ENCODE measurements around the gene RPAP3.

Gene RPAP3

GRCh38 chr12:47751561-47751960, 45.7 kb upstream of the RPAP3 start:
- no peak for DNase-seq (ENCODE audit: low read depth)
- no peak overlapping the region for H3K4me3 ChIP-seq (replicated peaks; ENCODE audit: low read depth, low read length)
- TF ChIP-seq CTCF (IDR thresholded peaks at IDR 0.05; ENCODE audit: low read length, missing control alignments) = no peak

- TF ChIP-seq CTCF (IDR thresholded peaks at IDR 0.05; ENCODE audit: low read length, missing control alignments) = no peak
- no peak for DNase-seq (ENCODE audit: low read depth)
- H3K4me3 ChIP-seq (replicated peaks; ENCODE audit: low read depth, low read length) = no peak overlapping the region
Measured at GRCh38 chr12:47750916-47751470, 45.2 kb upstream of the RPAP3 start.

GRCh38 chr12:47750229-47750798, 44.5 kb upstream of the RPAP3 start:
- no peak for TF ChIP-seq CTCF (IDR thresholded peaks at IDR 0.05; ENCODE audit: low read length, missing control alignments)
- H3K4me3 ChIP-seq (replicated peaks; ENCODE audit: low read depth, low read length) = no peak overlapping the region

DNA sequence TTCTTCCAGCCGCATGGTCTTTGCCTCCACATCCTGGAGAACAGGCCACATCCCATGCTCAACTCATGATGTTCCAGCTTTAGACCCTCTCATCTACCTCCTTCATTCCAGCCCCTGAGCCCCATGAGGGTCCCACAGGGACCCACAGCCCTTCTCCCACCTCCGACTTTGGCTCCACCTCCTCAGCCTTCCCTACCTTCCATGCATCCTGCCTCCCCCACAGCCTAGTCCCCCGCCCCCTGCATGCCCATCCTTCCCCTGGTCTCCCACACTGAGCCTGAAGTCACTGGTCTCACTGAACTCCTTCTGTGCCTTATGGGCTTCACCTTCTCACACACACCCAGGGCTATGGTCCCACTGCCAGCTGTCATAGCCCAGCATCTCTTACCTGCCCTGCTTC, 43.1 kb upstream of the RPAP3 start:
- no peak for TF ChIP-seq CTCF (IDR thresholded peaks at IDR 0.05; ENCODE audit: low read length, missing control alignments)
- no peak overlapping the region for H3K4me3 ChIP-seq (replicated peaks; ENCODE audit: low read depth, low read length)

More at GRCh38 chr12:47750229-47750798, 44.5 kb upstream of the RPAP3 start:
- DNase-seq (ENCODE audit: low read depth) = no peak

DNA sequence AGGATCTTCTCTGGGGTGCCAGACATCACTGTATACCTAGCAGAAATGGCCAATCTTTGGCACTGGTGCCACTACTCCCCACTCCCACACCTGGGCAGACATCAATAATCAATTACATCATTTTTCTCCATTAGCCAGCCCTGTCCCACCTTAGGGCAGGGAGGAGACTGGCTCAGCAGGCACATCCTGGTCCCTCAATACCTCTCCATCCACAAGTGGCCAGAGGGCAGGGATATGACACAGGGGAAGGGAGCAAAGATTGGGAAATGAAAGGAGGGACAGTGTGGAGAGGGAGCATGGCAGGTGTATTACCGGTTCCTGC, 42.6 kb upstream of the RPAP3 start:
- H3K4me3 ChIP-seq (replicated peaks; ENCODE audit: low read depth, low read length) = no peak overlapping the region
- no peak for TF ChIP-seq CTCF (IDR thresholded peaks at IDR 0.05; ENCODE audit: low read length, missing control alignments)
- DNase-seq (ENCODE audit: low read depth) = no peak

More for the DNA sequence above, 43.1 kb upstream of the RPAP3 start:
- no peak for DNase-seq (ENCODE audit: low read depth)

DNA sequence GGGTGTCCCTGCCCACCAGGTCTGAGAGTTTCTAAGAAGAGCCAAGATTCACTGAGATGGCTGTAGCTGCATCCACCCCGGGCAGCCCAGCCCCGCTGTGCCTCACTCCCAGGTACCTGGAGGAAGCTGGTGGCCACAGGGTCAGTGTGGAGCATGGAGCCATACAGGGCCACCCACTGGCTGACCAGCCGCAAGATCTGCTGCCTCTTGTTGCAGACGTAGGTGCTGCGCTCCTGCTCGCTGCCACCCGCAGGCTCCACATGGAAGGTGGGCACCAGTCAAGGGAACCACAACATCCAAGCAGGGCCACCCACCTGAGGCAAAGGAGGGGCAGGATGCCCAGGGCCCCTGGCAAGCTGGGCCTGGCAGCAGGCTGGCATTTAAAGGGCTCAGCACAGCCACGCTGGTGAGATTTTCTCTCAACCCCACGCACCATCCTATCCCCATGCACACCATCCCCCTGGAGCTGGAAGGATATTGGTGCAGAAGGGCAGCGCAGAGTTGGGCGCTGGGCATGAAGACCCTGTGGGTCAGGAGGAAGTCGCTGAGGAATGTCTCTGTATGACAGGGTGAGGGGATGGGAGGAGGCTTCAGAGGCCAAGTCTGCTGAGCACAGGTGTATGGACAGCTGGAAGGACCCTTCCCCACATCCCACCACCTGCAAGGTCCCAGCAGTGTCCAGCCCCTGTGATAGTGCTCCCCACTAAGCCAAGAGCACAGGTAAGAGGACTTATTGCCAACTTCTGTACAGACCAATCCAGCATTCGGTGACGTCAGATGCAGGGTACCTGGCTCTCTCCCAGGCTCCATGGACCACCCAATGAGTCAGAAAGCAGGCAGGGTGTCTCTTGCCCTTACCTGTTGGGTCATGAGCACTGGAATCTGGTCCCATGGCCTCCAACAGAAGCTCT, 42.0 kb upstream of the RPAP3 start:
- no peak for DNase-seq (ENCODE audit: low read depth)
- no peak overlapping the region for H3K4me3 ChIP-seq (replicated peaks; ENCODE audit: low read depth, low read length)
- no peak for TF ChIP-seq CTCF (IDR thresholded peaks at IDR 0.05; ENCODE audit: low read length, missing control alignments)
